Endothelial cell of umbilical vein (primary cell): ENCODE measurements around the gene RET.

ENCODE experiments used
- CTCF ChIP-seq, 2 donors: IDR thresholded peaks; 1 replicate in 1 of 2; 2 replicates in 1 of 2; pipeline ENCODE4 v1.5.1; 2011; ENCODE audit warnings: low read length in 2 of 2, mild to moderate bottlenecking in 2 of 2, moderate library complexity in 2 of 2, control low read depth in 1 of 2, inconsistent platforms in 1 of 2, low read depth in 1 of 2; ENCODE audit not compliant: insufficient read depth in 1 of 2; ENCODE audit errors: extremely low read depth in 1 of 2
- EZH2 ChIP-seq: IDR thresholded peaks from 2 replicates; pipeline ENCODE4 v1.6.1; 2012; ENCODE audit warnings: borderline replicate concordance, low read depth, mild to moderate bottlenecking, moderate library complexity, low read length, inconsistent platforms; ENCODE audit not compliant: severe bottlenecking
- POLR2A ChIP-seq: IDR thresholded peaks from 2 replicates; pipeline ENCODE4 v1.6.1; 2012; ENCODE audit warnings: low read depth, mild to moderate bottlenecking, control low read depth, low read length

GRCh38 chr10:43138757-43139241 is 61.9 kb downstream of the RET start:
- no peak for TF ChIP-seq CTCF (IDR thresholded peaks at IDR 0.05; ENCODE audit: extremely low read depth in 1 of 2, insufficient read depth in 1 of 2, low read depth in 1 of 2, low read length in 2 of 2)
- no peak for TF ChIP-seq POLR2A
- TF ChIP-seq EZH2 = no peak
